ENCODE measurements around the gene ZNF281.

GRCh38 chr1:200422211-200422610 lies 12.4 kb upstream of the ZNF281 start:
- TF ChIP-seq, protein P1, sequence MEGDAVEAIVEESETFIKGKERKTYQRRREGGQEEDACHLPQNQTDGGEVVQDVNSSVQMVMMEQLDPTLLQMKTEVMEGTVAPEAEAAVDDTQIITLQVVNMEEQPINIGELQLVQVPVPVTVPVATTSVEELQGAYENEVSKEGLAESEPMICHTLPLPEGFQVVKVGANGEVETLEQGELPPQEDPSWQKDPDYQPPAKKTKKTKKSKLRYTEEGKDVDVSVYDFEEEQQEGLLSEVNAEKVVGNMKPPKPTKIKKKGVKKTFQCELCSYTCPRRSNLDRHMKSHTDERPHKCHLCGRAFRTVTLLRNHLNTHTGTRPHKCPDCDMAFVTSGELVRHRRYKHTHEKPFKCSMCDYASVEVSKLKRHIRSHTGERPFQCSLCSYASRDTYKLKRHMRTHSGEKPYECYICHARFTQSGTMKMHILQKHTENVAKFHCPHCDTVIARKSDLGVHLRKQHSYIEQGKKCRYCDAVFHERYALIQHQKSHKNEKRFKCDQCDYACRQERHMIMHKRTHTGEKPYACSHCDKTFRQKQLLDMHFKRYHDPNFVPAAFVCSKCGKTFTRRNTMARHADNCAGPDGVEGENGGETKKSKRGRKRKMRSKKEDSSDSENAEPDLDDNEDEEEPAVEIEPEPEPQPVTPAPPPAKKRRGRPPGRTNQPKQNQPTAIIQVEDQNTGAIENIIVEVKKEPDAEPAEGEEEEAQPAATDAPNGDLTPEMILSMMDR (IDR thresholded peaks at IDR 0.05), result no peak
- TF ChIP-seq EZH2 (IDR thresholded peaks at IDR 0.05), result no peak
